ENCODE measurements around the gene BCAT1.

DNA sequence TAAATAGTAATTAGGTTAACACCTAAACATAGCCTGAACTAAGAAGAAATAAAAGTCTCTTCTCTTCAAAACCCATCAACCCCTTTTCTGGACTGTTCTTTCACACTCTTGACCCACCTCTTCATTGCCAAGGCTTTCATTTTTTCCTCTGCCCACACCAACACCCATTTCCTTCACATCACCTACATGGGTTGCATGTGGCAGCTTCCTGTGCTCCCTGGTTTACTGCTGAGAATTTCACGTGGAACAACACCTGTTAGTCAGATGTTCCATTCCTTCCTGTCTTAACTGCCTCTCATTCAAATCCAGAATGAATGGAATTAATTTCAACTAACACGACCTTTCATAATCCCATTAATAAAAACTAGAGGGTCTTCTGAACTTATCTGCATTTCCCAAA is 157.3 kb downstream of the BCAT1 start:
- TF ChIP-seq, protein P1, sequence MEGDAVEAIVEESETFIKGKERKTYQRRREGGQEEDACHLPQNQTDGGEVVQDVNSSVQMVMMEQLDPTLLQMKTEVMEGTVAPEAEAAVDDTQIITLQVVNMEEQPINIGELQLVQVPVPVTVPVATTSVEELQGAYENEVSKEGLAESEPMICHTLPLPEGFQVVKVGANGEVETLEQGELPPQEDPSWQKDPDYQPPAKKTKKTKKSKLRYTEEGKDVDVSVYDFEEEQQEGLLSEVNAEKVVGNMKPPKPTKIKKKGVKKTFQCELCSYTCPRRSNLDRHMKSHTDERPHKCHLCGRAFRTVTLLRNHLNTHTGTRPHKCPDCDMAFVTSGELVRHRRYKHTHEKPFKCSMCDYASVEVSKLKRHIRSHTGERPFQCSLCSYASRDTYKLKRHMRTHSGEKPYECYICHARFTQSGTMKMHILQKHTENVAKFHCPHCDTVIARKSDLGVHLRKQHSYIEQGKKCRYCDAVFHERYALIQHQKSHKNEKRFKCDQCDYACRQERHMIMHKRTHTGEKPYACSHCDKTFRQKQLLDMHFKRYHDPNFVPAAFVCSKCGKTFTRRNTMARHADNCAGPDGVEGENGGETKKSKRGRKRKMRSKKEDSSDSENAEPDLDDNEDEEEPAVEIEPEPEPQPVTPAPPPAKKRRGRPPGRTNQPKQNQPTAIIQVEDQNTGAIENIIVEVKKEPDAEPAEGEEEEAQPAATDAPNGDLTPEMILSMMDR (IDR thresholded peaks at IDR 0.05; ENCODE audit: poor library complexity): no peak
- TF ChIP-seq EZH2 (IDR thresholded peaks at IDR 0.05; ENCODE audit: borderline replicate concordance): no peak

Measured in hepatocyte (in vitro differentiated cells).